Measurements from ENCODE around the gene SMARCA2. TPM values are rescaled to one million over a fixed set of nuclear protein-coding genes. Genes with fewer than 3 reads are reported as not detected.

SMARCA2 gene
- polyA plus RNA-seq, 2 of the 4 experiments (the other 2 are of a cell fraction), result 28.7 to 33.0 TPM

DNA sequence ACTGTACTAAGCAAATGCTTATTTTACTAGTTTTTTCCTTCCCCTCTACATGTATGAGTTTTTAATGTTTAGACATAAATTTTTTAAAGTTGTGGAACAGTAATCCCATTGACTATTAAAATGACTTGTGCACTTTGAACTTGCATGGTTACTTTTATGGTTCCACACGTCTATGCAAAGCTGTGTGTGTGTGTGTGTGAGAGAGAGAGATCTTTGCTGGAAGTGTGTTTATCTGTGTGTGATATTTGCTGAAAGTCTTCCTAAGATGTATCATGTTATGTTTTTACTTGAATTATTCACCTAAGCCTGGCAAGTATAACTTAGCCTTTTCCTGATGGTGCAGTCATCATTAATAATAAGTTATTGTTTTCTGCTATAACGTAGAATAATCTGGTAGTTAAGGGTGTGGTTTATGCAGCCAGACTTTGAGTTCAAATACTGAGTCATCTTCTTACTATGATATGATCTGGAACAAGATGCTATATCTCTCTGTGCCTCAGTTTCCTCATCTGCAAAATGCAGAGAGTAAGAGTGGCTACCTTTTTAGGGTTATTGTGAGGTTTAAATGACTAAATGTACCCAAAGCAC lies 138.6 kb downstream of the SMARCA2 start:
- Histone ChIP-seq H3K4me1 (peaks cover 14% of the 10 kb centered on the region; the same call in 2 of the 3 replicates), H3K4me3 (no peak overlapping the region), H3K9me3 (no peaks in the 10 kb centered on the region), H3K27ac (no peak overlapping the region), H3K4me2 (no peak overlapping the region; the same call in 2 of the 3 replicates)
- TF ChIP-seq FOSL2 (IDR thresholded peaks at IDR 0.05) (no peak), FOSL2 (CRISPR knock-in tag; IDR thresholded peaks at IDR 0.05) (no peak), BHLHE40 (IDR thresholded peaks at IDR 0.05; ENCODE audit: low read depth, low read length) (no peak)
- DNase-seq (ENCODE audit: low read depth in 1 of 2, low spot score in 1 of 2) (no peak), ATAC-seq (no peak), FAIRE-seq (no peak)
- POLR2A ChIA-PET, result no interaction called here
- CTCF ChIA-PET, result no interaction called here
- WGBS (ENCODE audit: missing lambda C conversion rate), result 19% methylated on average over 2 of the region's 2 CpGs

DNA sequence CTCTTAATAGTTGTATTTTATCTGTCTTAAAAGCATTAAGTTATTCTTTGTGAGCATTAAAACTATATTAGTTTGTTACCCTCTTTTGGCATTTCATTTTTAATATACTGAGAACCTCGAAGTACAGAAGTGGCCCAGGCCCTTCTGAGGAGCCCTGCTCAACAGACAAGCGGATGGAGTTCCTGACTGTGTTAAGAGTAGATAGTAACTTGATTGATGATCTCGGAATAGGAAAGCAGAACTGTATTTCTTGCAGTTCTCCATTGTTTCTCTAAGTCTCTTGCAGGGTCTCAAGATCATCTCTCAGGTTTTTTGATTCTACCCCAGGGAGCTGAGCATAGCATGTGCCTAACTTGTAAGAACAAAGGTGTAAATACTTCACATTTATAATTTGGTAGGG lies 139.6 kb downstream of the SMARCA2 start:
- FAIRE-seq, result no peak

DNA sequence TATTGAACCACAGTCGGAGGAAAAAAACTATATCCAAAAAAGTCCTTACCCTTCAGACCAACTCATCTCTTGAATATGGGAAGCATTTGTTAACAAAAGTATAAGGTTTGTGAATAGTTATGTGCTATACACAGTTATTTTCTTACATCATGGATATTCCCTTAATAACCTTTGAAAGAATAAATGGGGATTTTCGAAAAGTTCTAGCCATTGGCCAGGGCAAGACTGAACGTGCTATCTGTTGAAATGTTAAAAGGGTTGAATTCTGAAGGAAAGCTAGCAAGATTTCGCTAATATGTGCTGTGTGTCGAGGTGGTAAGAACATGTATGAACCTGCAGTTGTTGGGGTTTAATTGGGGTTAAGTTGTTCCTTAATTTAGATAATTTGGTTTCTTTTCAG lies 140.8 kb downstream of the SMARCA2 start:
- no peak overlapping the region for H3K4me2 ChIP-seq

More for the DNA sequence above, 139.6 kb downstream of the SMARCA2 start:
- POLR2A ChIA-PET, result no interaction called here
- ATAC-seq (no peak), DNase-seq (ENCODE audit: low read depth in 1 of 2, low spot score in 1 of 2) (no peak)
- TF ChIP-seq ZC3H11A (IDR thresholded peaks at IDR 0.05) (no peak), MYC (IDR thresholded peaks at IDR 0.05; ENCODE audit: borderline replicate concordance, low read length) (no peak), ESRRA (IDR thresholded peaks at IDR 0.05; ENCODE audit: borderline replicate concordance, low read length) (no peak), HDAC2 (IDR thresholded peaks at IDR 0.05) (no peak), CEBPB (IDR thresholded peaks at IDR 0.05) (no peak), TFCP2L1 (CRISPR knock-in tag; IDR thresholded peaks at IDR 0.05) (no peak), MAFK (IDR thresholded peaks at IDR 0.05; ENCODE audit: partially characterized antibody) (no peak), SMC3 (IDR thresholded peaks at IDR 0.05) (no peak), POLR2AphosphoS2 (conservative IDR thresholded peaks at IDR 0.05; ENCODE audit: low read length) (no peak), ZNF302 (CRISPR knock-in tag; IDR thresholded peaks at IDR 0.05) (no peak), PHF8 (IDR thresholded peaks at IDR 0.05; ENCODE audit: borderline replicate concordance, low read depth) (no peak), KDM5A (IDR thresholded peaks at IDR 0.05) (no peak), FOXS1 (CRISPR knock-in tag; IDR thresholded peaks at IDR 0.05) (no peak), CHD2 (IDR thresholded peaks at IDR 0.05; ENCODE audit: low read length, partially characterized antibody) (no peak), SREBF2 (IDR thresholded peaks at IDR 0.05) (no peak)
- TF ChIP-seq, protein P1, sequence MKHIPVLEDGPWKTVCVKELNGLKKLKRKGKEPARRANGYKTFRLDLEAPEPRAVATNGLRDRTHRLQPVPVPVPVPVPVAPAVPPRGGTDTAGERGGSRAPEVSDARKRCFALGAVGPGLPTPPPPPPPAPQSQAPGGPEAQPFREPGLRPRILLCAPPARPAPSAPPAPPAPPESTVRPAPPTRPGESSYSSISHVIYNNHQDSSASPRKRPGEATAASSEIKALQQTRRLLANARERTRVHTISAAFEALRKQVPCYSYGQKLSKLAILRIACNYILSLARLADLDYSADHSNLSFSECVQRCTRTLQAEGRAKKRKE (CRISPR knock-in tag; IDR thresholded peaks at IDR 0.05; ENCODE audit: low read depth), result no peak
- TF ChIP-seq, protein P2, sequence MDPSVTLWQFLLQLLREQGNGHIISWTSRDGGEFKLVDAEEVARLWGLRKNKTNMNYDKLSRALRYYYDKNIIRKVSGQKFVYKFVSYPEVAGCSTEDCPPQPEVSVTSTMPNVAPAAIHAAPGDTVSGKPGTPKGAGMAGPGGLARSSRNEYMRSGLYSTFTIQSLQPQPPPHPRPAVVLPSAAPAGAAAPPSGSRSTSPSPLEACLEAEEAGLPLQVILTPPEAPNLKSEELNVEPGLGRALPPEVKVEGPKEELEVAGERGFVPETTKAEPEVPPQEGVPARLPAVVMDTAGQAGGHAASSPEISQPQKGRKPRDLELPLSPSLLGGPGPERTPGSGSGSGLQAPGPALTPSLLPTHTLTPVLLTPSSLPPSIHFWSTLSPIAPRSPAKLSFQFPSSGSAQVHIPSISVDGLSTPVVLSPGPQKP (IDR thresholded peaks at IDR 0.05; ENCODE audit: low read depth, low read length), result no peak
- TF ChIP-seq, protein P3, sequence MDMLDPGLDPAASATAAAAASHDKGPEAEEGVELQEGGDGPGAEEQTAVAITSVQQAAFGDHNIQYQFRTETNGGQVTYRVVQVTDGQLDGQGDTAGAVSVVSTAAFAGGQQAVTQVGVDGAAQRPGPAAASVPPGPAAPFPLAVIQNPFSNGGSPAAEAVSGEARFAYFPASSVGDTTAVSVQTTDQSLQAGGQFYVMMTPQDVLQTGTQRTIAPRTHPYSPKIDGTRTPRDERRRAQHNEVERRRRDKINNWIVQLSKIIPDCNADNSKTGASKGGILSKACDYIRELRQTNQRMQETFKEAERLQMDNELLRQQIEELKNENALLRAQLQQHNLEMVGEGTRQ (IDR thresholded peaks at IDR 0.05), result no peak
- 92% methylated on average over 3 of the region's 3 CpGs for WGBS (ENCODE audit: missing lambda C conversion rate)
- Histone ChIP-seq H3K9me3 (no peaks in the 10 kb centered on the region), H3K4me1 (peaks cover 19% of the 10 kb centered on the region; the same call in 2 of the 3 replicates), H3K4me3 (no peak overlapping the region), H3K4me2 (no peak overlapping the region), H3K27ac (no peak overlapping the region)
- CTCF ChIA-PET, result no interaction called here

More for the DNA sequence above, 140.8 kb downstream of the SMARCA2 start:
- WGBS (ENCODE audit: missing lambda C conversion rate), result 73% methylated on average over 5 of the region's 5 CpGs
- Histone ChIP-seq H3K4me1 (peaks cover 19% of the 10 kb centered on the region; the same call in 2 of the 3 replicates), H3K27ac (no peak overlapping the region), H3K9me3 (no peaks in the 10 kb centered on the region), H3K4me3 (no peak overlapping the region)
- ChIA-PET POLR2A (no interaction called here), CTCF (interaction anchor here (0.9 kb wide), 1 partner anchor 668 kb away, joined by 3 read pairs; no protein-coding TSS in a partner anchor)
- ATAC-seq, result no peak
- TF ChIP-seq CHD2 (IDR thresholded peaks at IDR 0.05; ENCODE audit: low read length, partially characterized antibody) (no peak), POLR2A (IDR thresholded peaks at IDR 0.05; ENCODE audit: low read length) (no peak), ZSCAN20 (CRISPR knock-in tag; IDR thresholded peaks at IDR 0.05) (no peak), FOXS1 (CRISPR knock-in tag; IDR thresholded peaks at IDR 0.05) (no peak), SREBF2 (IDR thresholded peaks at IDR 0.05) (no peak), ZFP36 (IDR thresholded peaks at IDR 0.05; ENCODE audit: borderline replicate concordance, partially characterized antibody) (no peak)
- TF ChIP-seq, protein P3 (IDR thresholded peaks at IDR 0.05), result no peak
- no peak for DNase-seq (ENCODE audit: low read depth in 1 of 2, low spot score in 1 of 2)
- no peak for FAIRE-seq

All from A549 (cell line).